ENCODE data around the gene SZT2.

- TF ChIP-seq CTCF (IDR thresholded peaks at IDR 0.05) (no peak), POLR2A (IDR thresholded peaks at IDR 0.05) (no peak)
Measured at GRCh38 chr1:43405876-43406234, 16.2 kb downstream of the SZT2 start.
